ENCODE results near the gene POLDIP2.
"Not testable (repeated sequence)": the region's sequence is repeated elsewhere in the genome, so short reads cannot be mapped to it uniquely, and the experiment has no call there.

Gene POLDIP2

DNA sequence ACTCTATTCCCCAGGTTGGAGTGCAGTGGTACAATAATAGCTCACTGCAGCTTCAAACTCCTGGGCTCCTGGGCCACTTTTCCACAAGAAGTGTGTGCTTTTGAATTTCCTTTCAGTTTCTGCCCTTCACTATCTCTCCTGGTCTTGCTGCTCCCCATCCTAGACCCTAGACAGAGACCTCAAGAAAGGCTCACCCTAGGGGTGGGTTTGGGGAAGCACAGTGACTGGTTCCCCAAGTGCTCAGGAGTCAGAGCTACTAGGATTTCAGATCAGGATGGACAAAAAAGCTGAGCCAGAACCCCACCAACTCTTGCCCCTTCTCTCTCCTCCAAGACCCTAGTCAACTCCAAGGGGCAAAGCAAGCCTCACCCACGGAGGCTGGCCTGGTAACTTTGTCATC is 9.3 kb upstream of the POLDIP2 start:
- no peak for DNase-seq (ENCODE audit: low spot score)

DNA sequence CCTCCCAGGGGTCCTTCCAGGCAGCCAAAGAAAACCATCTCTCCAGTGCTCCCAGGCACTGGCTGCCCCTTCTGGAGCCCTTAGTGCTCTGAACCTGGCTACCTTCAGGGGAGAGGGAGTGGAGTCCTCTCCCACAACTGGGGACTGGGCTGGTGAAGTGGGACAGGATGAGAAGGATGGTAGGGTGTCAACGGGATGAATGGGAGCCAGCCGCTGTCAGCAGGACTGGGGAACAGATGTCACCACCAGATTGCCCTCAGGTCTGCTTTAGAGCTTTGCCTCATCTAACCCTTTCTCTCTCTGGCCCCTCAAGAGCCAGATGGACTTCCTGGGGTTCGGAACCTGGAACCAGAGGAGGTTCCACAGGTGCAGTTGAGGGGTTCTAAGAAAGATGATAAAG is 8.2 kb upstream of the POLDIP2 start:
- DNase-seq (ENCODE audit: low spot score): no peak

DNA sequence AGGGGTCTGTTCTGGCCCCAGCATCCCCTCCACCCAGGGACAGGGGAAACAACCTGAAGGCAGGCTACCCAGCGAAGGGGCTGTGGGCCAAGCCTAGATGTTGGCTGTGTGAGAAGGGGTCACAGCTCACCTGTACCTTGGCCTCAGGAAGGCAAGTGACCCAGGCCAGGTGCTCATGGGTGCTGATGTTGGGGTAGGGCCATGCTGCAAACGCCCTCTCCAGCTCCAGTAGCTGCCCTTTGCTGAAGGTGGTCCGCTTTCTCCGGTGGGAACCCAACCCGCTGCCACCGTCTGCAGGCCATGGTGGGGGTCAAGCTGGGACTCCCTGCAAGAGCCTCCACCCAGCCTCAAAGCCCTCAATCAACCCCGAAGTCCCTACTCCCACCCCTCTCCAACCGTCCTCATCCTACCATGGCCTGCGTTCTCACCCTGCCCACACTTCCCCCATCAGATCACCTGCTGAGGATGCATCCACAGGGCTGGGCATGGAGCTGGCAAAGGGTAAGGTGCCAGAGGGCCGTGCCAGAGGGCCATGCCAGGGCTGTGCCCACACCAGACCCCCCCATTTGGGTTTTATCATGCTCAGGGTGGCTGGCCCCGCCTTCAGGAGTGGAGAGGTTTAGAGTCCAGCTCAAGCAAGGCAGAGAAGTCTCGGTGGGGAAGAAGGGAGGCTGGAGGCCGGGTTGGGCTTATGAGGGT is 7.5 kb upstream of the POLDIP2 start, which contains the start of gene SEBOX:
Gene SEBOX, minus strand, starts transcription at position 535 of the 699 bp plus-strand sequence. Its CDS starts 48 bp downstream, at position 487.
- no peak for DNase-seq (ENCODE audit: low spot score)

DNA sequence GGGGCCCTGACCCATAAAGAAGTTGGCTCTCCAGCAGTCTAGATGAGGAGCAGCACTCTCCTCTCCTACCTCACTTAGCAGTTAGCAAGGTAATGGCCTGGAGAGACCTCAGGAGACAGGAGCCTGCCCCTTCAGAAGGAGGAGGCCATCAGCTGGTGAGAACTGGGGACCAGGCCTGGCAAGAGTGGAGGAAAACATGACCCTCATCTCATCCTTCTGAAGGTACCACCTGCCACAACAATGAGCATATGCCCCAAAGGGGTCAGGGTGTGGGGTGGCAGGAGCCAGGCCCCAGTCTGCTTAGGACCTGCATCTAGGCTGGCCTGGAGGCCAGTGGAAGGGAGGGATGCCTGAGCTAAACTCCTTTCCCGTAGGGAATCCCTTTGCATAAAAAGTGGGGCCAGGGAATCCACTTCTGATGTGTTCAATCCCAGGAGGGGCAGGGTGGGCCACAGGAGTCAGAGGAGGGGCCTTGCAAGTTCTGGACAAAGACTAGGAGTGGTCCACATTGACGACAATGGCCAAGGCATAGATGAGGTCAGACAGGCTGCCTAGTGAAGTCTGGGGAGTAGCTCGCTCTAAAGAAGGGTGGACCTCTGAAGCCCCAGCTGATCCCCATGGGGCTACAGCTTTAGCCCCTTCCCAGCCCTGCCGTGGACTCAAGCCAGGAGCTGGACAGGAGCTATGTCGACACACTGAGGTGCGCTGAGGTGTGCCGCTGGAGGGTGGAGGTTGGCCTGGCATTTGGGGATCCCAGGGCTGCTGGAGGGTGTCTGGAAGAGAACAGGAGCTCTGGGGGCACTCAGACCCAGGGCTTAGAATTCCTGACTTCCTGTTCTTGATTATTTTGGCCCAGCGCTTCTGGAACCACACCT is 6.7 kb upstream of the POLDIP2 start:
- DNase-seq (ENCODE audit: low spot score): no peak

DNA sequence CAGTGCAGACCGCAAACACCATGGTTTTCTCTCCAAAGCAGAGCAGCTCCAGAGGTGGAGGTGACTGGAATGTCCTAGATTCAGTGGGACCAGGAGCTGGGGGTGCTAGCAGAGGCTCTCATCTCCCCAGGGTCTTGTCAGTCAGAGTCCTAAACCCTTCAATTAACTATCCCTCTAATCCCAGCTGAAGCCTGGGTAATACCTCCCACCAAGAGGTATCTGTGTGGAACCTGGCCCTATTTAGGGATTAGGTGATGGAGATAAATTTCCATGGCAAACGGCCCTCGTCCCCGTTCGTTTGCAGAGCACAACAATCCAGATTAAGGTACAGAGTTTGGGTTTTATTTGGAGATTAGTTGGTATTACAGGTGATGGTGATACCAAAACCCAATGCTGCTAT is 5.9 kb upstream of the POLDIP2 start:
- DNase-seq (ENCODE audit: low spot score): no peak

DNA sequence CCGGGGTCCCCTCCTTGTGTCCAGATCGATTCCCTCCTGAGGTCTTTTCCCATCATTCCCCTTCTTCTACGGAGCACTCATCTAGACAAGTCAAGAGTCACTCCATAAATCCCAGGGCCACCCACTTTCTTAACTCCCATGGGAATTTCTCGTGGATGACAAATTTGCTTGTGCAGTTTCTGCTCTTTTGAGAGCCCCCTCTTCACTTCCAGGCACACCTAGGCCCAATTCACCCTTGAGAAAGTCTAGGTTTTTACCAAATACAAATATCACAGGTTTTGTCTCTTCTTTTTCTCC is 522 bp upstream of the POLDIP2 start:
- no peak for DNase-seq (ENCODE audit: low spot score)

DNA sequence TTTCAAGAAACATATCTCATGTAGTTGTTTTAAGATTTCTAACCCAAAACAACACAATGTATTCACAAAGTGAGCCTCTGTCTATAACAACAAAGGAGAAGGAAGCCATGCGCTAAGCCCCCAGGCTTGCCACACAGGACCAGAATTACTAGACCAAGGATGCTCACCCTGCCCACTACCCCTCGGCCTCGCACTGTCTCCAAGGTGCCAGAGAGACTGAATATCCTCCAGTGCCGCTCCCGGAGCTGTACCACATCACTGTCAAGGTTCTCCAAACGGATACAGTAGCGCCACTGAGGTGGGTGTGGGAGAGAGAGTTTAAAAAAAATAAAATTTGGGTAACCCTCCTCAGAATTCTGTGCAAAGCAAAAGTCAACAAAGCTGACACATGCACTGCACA is 7.1 kb downstream of the POLDIP2 start:
- no peak for DNase-seq (ENCODE audit: low spot score)

DNA sequence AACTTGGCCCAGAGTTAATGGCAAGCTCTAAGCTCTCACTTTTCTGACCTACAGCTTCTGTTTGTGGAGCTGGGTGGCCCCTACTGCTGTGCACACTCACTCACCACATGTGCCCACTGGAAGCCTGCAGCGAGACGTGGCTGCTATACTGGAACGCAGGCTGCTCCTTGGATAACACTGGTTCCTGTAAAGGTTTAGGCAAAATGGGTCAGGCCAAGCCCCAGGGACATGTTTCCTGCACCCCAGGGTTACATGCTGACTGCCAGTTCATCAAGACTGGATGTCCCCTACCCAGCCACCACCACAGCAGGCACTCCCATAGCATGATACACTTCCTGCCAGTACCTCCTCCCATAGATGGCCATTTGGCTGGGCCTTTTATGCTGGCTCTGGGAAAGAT is 8.3 kb downstream of the POLDIP2 start:
- no peak for DNase-seq (ENCODE audit: low spot score)

DNA sequence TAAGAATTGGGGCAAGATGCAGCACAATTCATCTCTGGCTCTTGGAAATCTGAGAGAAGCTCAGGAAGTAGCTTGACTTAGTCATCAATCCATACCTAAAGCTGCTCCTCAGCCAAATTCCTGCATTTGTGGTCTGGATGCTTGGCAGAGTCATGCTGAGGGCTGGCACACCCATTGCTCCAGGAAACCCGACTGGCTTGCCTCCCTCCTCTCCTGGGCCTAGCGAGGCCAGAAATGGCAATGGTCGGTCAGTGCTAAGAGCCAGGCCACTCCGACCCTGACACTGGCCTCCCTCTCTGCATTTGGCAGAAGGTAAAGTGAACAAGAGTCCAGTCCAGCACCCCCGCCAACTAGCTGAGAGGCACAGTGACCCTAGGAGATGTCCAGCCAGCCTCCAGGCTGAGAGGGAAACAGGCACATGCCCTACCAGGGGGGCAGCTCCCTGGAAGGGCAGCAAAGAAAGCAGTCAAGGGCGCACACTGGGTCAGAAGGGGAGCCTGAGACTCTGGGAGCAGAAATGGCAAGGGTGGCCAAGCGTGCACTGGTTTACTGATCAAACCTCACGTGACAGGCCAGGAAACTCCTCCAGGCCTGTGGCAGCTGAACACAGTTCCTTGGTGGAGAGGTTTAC is 10.0 kb downstream of the POLDIP2 start:
- DNase-seq (ENCODE audit: low spot score): no peak

DNA sequence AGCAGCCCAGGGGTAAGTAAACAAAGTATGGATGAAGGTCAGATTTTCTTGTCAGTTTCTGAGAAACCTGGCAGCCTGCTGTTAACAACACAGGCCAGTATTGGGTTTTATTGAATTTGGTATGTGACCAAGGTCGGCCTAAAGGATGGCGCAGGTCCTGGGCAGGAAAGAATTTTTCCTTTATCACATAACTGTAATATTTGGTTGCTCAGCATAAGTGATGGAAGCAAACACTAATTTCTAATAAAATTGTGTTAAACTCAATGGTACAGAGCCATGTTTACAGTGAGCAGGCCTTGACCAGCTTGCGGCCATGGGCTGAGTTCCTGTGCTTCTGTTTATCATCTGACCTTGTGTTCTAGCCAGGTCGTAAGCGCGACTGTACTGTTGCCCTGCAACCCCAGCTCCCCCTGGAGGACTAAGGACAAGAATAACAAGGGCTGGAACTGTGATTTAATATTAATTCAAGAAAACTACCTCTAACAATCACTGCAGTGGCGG is 10.5 kb downstream of the POLDIP2 start:
- no peak for DNase-seq (ENCODE audit: low spot score)

DNA sequence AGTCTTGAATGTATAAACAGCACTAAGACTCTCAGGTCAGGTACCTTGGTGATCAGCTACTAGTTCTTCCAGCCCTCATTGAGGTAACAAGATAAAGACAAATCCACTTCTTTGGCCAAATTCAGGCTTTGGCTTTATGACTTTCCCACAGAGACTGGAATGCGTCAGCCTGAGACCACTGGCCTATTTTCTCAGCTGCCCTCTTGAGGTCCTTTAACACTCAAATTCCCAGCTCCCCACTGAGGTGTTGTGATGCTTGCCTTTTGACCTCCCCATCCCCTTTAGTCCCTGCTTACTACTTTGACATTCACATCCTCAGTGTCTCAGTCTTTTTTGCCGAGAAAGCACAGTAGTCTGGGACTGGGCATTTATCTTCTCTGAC is 11.1 kb downstream of the POLDIP2 start:
- DNase-seq (ENCODE audit: low spot score): no peak

DNA sequence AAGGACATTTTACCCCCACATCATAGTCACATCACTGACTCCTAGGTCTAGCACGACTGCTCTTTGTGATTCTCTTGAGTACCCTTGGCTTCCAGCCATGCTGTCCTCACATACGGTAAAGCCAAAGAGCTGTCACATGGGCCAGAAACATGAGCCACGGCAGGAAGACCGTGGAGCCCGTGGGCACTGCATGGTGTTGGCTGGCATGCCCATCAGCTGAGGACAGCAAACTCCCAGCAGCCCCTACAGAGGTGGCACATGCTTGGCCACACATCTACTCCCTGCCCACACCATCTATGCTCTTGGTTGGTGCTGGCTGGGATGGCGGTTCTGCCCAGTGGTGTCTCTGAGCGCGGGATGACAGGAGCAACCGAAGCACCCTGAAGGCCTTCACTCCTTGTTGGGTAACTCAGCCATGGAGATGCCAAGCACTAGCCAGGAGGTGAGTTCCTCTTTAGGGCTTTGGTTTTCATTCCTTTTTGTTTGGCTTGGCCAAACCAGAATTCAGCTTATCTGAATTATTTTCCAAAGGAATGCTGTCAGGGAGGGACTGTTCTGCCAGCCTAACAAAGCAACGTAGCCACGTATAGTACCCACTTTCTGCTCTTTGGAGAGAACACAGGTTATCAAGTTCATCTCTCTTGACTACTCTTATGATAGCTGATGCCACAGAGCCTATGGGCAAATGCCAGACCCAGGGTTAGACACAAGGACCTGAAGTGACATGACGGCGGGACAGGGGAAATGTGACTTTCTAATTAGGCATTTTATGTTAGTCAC is 11.7 kb downstream of the POLDIP2 start:
- DNase-seq (ENCODE audit: low spot score): no peak

DNA sequence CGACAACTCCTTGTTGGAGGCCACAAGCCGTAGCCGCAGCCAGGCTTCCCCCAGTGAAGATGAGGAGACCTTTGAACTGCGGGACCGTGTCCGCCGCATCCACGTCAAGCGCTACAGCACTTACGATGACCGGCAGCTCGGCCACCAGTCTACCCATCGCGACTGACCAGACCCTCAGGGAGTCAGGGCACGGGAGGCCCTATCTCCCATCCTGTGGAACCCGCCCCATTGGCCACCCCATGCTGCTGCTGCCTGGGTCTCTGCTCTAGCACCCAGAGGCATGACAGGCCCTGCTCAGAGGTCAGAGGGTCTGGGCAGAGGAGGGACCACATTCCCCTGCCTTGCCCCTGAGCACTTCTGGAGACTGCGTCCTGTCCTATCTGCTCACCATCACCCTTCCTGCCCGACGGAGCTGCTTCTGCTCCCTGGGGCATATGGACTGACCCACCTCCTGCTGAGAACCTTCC is 12.9 kb downstream of the POLDIP2 start:
- no peak for DNase-seq (ENCODE audit: low spot score)

DNA sequence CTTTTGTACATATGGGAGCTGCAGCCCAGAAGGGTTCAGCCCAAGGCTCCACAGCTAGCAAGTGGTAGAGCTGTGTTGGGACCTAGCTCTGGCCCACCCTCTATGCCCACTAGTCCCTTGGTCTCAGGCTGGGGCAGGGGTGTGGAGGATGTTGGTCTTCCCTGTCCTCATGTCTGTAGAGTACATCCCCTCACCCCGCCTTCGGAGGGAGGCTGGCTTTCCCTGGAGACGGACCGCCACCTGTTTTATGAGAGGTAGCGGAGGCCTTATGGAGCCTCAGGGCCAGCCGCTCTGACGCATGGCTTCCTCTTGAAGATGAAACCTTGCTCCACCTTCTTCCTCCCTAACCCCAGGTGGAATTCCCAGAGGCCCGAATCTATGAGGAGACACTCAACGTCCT is 13.3 kb downstream of the POLDIP2 start:
- DNase-seq (ENCODE audit: low spot score): no peak

DNA sequence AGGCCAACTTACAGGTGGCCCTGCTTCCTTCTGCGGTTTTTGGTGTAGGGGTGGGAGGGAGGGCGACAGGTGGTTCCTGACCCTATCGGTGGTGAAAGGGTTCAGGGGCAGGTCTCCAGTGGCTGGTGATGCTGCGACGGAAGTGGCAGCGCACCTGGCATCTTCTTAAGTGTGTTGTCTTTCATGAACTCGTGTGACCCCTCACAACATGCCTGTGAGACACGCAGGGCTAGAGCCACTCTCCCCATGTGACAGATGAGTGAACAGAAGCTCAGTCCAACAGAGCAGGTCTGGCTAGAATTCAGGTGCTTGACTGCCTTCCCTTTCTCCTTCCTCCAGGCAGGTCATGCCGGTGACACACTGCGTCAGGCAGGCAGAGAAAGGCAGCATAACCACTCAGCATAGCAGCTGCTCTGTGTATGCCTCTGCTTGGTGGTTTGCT is 13.8 kb downstream of the POLDIP2 start:
- no peak for DNase-seq (ENCODE audit: low spot score)

DNA sequence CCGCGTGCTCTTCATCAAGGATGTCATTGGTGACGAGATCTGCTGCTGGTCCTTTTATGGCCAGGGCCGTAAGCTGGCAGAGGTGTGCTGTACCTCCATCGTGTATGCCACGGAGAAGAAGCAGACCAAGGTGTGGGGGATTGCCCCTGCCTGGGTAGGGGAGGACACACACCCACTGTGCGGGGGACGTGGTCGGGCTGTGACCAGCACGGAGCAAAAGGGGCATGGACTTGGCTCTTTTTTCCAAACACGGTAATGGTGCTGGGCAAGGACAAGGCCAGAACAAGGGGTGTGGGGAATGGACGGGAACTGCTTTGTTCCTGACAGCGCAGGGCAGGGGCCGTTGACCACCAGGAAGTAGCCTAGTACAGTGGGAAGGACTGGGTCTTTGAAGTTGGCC is 15.0 kb downstream of the POLDIP2 start:
- no peak for DNase-seq (ENCODE audit: low spot score)

DNA sequence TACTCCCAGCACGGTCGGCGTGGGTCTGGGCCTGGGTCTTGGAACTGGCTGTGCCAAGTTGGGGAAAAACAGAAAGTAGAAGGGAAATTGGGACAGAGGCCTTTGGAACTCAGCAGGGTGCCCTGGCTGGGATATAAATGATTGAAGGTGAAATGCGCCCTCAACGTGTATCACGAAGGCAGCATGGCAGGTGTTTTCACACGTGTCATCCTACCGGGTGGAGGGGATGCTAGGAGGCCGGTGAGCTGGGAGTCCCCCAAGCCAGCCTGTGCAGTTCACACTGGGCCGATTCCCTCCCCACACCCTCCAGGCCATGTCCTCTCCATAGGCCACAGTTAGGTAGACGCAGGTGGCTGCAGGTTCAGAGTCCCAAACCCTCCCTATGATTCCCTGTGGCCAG is 15.8 kb downstream of the POLDIP2 start:
- no peak for DNase-seq (ENCODE audit: low spot score)

DNA sequence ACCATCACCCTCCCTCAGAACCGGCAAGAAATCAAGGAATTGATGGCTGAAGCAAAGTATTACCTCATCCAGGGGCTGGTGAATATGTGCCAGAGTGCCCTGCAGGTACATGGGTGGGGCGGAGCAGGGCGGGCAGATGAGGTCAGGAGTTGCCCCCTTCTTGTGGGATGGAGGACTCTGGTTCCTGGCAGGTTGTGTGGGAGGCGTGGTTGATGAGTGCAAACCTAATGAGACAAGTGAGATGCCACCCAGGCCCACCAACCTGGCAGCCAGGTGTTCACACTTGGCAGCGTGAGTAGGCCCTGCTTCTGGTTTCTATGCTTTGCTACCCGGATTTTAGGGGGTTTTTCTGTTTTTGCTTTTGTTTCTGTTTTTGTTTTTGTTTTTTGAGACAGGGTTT is 17.0 kb downstream of the POLDIP2 start:
- no peak for DNase-seq (ENCODE audit: low spot score)

DNA sequence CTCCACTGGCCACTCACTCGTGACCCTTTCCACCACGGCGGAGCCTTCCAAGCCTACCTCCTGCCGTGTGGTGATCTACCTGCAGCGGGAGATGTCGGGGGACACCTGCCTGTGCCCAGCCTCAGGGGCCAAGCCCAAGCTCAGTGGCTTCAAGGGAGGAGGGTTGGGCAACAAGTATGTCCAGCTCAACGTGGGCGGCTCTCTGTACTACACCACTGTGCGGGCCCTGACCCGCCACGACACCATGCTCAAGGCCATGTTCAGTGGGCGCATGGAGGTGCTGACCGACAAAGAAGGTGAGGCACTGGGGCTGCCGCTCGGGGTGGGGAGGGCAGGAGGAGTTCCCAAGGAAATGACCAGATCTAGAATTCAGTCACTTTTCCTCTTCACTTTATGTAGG is 17.9 kb downstream of the POLDIP2 start:
- no peak for DNase-seq (ENCODE audit: low spot score)

DNA sequence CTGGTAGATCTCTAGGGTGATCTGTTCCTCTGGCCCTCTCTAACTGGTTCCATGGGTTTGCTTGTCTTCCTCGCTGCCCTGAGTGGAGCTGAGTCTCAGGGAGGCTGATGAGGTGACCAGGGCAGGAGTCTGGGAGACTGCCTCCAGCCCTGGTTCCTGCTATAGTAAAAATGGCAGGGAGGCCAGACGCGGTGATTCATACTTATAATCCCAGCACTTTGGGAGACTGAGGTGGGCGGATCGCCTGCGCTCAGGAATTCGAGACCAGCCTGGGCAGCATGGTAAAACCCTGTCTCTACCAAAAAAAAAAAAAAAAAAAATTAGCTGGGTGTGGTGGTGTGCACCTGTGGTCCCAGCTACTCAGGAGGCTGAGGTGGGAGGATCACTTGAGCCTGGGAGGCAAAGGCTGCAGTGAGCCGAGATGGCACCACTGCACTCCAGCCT is 18.5 kb downstream of the POLDIP2 start:
- not testable (repeated sequence) for DNase-seq (ENCODE audit: low spot score)

DNA sequence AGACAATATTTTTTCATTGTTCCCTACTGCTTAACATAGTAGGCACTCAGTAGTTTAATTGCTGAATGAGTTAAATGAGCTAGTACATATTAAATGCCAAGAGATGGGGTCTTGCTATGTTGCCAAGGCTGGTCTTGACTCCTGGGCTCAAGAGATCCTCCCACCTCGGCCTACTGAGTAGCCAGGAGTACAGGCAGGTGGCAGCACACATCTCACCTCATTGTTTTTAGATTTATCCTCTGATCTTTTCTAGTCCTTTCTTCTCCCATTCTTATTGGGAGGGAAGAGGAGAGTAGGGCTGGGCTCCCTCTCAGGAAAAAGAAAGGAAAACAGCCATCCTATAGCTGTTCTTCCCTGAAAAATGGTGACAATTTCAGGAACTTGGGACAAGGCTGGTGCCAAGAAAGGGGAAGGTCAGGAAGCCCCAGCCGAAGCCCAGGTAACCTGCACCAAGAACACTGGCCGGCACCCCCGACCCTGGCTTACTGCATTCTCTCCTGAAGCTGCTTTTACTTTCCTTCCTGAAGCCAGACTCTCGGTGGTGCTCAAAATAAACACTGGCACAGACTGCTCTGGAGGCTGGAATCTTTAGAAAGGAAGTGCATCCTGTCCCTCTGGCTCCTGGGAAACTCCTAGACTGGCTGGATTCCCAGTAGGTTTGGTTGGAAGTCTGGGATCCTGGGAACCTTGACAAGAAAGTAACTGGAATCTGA is 19.1 kb downstream of the POLDIP2 start:
- DNase-seq (ENCODE audit: low spot score): no peak
